Measurements from ENCODE around the gene BTN1A1.
A peak's percentile ranks its signal among the peaks of the same experiment; 100 is the strongest.
"Not testable (repeated sequence)": the region's sequence is repeated elsewhere in the genome, so short reads cannot be mapped to it uniquely, and the experiment has no call there.

Gene BTN1A1, protein sequence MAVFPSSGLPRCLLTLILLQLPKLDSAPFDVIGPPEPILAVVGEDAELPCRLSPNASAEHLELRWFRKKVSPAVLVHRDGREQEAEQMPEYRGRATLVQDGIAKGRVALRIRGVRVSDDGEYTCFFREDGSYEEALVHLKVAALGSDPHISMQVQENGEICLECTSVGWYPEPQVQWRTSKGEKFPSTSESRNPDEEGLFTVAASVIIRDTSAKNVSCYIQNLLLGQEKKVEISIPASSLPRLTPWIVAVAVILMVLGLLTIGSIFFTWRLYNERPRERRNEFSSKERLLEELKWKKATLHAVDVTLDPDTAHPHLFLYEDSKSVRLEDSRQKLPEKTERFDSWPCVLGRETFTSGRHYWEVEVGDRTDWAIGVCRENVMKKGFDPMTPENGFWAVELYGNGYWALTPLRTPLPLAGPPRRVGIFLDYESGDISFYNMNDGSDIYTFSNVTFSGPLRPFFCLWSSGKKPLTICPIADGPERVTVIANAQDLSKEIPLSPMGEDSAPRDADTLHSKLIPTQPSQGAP

GRCh38 chr6:26500102-26500501 is at the start of gene BTN1A1:
Gene BTN1A1 (plus strand): TSS chr6:26500303. CDS start chr6:26501287, 984 bp downstream.
- DNase-seq: no peak

GRCh38 chr6:26452631-26453235 is 47.4 kb upstream of the BTN1A1 start:
- no peak for DNase-seq

GRCh38 chr6:26454631-26455030 is 45.5 kb upstream of the BTN1A1 start:
- DNase-seq: no peak

DNA sequence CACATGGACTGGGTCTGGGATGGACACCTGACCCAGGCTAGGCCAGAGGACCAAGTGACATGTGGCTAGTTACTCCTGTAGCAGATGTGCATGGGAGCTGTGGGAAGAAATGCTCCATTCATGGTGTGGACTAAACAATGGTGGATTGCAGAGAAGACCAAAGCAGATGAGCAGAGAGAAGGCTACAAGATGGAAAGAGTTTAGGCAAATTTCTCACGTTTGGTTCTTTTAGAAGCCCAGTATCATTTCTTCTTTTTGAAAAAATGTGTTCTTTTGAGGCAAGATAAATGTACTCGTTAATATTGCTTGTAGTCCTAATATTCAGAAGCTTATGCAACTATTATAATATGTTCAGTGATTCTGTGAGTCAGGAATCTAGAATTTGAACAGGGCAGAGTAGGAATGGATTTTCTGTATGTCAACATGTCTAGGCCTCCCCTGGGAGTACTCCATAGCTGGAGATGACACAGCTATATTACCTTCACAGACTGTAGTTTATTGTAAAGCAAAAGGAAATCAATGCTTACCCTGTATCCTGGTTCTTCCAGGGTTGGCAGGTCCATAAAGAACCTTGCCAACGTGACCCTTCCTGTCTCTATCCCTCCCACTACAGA is 44.6 kb upstream of the BTN1A1 start:
- no peak for DNase-seq

DNA sequence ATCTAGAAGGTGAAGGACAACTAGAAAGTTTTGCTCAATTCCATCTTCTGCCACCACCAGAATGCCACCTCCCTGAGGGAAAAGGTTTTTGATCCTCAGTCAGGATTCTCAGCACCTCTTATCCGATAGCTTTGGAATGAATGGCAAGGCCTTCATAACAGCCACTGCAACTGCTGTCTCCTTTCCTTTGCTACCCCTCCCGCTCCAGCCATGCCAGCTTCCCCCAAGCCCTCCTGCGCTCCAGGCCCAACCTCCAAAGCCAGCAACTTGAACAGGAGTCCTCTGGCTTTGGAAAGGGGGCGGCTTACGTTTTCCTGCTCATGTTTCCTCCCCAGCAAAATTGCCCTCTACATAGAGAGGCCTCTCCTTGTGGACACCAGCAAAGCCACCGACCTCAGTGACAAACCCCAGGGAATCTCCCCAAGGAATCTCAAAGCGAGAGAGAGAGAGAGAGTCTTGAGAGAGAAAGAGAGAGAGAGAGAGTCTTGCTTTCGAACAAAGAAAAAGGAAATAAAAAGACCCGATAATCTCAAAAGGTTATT is 42.8 kb upstream of the BTN1A1 start:
- DNase-seq: no peak

- peak; percentile 71 for DNase-seq
Measured at GRCh38 chr6:26457806-26458688, 42.1 kb upstream of the BTN1A1 start, which contains the start of gene BTN2A1. Gene BTN2A1 (plus strand): TSS chr6:26457955. CDS start chr6:26458637, 682 bp downstream.

- DNase-seq: no peak
Measured at GRCh38 chr6:26459023-26459810, 40.9 kb upstream of the BTN1A1 start.

- DNase-seq: not testable (repeated sequence)
Measured at GRCh38 chr6:26461353-26461752, 38.8 kb upstream of the BTN1A1 start.

- DNase-seq: no peak
Measured at GRCh38 chr6:26464014-26464413, 36.1 kb upstream of the BTN1A1 start.

GRCh38 chr6:26464416-26465131 is 35.5 kb upstream of the BTN1A1 start:
- no peak for DNase-seq

DNA sequence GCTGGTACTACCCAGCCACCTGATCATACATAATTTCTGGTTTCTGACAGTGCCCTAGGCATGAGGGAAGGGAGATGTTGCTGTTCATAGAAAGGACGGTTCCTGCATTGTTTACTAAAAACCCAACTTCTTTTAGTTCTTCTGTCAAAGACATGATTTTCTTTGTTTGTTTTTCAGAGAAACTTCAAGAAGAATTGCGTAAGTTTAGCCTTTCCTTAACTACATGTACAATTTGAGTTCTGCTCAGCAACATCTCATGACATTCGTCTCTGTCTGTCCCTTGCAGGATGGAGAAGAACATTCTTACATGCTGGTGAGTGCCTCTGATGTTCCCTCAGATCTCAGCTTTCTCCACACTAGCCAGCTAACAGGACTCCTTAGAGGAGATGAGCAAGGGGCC is 34.3 kb upstream of the BTN1A1 start:
- no peak for DNase-seq

GRCh38 chr6:26468829-26469228 is 31.3 kb upstream of the BTN1A1 start:
- no peak for DNase-seq

- DNase-seq: no peak
Measured at GRCh38 chr6:26470643-26471042, 29.5 kb upstream of the BTN1A1 start.

DNA sequence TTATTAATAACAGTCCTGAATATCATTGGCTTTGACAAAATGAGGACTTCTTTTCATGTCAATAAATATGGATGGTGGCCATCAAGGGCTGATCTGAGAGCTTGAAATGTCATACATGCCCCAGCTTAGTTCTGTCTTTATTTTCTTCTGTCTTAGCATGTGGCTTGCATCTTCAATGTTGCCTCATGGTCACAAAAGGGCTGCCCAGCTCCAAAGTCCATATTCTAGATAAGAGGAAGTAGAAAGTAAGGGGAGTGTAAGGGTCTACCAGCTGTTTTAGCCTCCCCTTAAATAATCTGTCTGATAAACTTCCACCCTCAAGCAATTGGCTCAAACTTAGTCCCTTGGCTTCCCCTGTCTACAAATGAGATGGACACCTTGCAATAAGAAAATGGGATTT is 28.1 kb upstream of the BTN1A1 start:
- no peak for DNase-seq

GRCh38 chr6:26472549-26473290 is 27.4 kb upstream of the BTN1A1 start:
- no peak for DNase-seq

DNA sequence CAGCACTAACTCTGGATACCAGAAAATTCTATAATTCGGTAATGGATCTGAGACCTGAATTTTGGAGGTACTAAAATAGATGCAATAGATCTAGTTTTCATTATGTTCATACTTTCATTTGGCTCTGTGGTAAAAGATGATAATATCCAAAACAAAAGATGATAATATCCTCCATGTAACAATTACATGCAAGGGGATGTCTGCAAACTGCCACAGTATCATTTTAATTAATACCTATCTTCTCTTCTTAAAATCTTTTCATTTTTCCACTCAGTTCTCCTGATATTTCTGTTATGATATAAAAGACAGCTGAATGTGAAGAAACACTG is 26.7 kb upstream of the BTN1A1 start:
- DNase-seq: no peak

- peak; percentile 91 for DNase-seq
Measured at GRCh38 chr6:26473758-26474438, 26.2 kb upstream of the BTN1A1 start.

GRCh38 chr6:26474439-26474881 is 25.6 kb upstream of the BTN1A1 start:
- DNase-seq: no peak
